ENCODE results near the gene ERVH48-1. TPM values are rescaled to one million over a fixed set of nuclear protein-coding genes. Genes with fewer than 3 reads are reported as not detected.
"Not testable (repeated sequence)": the region's sequence is repeated elsewhere in the genome, so short reads cannot be mapped to it uniquely, and the experiment has no call there.

The ERVH48-1 gene
- total and polyA plus RNA-seq, 3 donors from 2014 or later = 0.24 to 0.47 (median 0.25) TPM

GRCh38 chr21:42933137-42933970, 7.9 kb upstream of the ERVH48-1 start:
- H3K4me1 ChIP-seq; DNase-seq; intact Hi-C loops (cut with DNase I; ENCODE audit: low total_unique reads); H3K36me3 ChIP-seq (ENCODE audit: low read depth, missing control alignments); H3K9me3 ChIP-seq; H3K27me3 ChIP-seq; H3K4me3 ChIP-seq; H3K27ac ChIP-seq: not testable (repeated sequence)
- 48 to 58% methylated on average over 8 to 9 of the region's 9 CpGs for WGBS, 2 donors

GRCh38 chr21:42932378-42933136, 7.1 kb upstream of the ERVH48-1 start:
- WGBS, 2 donors = 92 to 95% methylated on average over 8 to 16 of the region's 16 CpGs
- H3K36me3 ChIP-seq (ENCODE audit: low read depth, missing control alignments); H3K4me3 ChIP-seq; intact Hi-C loops (cut with DNase I; ENCODE audit: low total_unique reads); H3K27ac ChIP-seq; H3K27me3 ChIP-seq; H3K4me1 ChIP-seq; H3K9me3 ChIP-seq; DNase-seq: not testable (repeated sequence)

GRCh38 chr21:42931560-42932235, 6.3 kb upstream of the ERVH48-1 start:
- no peak for DNase-seq
- Histone ChIP-seq H3K27ac (no peak overlapping the region), H3K27me3 (no peaks in the 10 kb centered on the region), H3K4me1 (no peaks in the 10 kb centered on the region), H3K9me3 (no peaks in the 10 kb centered on the region), H3K4me3 (no peak overlapping the region), H3K36me3 (ENCODE audit: low read depth, missing control alignments) (no peaks in the 10 kb centered on the region)
- 90% methylated on average over 13 of the region's 13 CpGs for WGBS, 2 donors
- TF ChIP-seq POLR2A (IDR thresholded peaks at IDR 0.05) (no peak), CTCF (IDR thresholded peaks at IDR 0.05) (no peak)
- intact Hi-C loops (cut with DNase I; ENCODE audit: low total_unique reads) = no loop called here

GRCh38 chr21:42929969-42930368, 4.5 kb upstream of the ERVH48-1 start:
- Histone ChIP-seq H3K4me3 (no peak overlapping the region), H3K9me3 (no peaks in the 10 kb centered on the region), H3K4me1 (no peaks in the 10 kb centered on the region), H3K27me3 (no peaks in the 10 kb centered on the region), H3K36me3 (ENCODE audit: low read depth, missing control alignments) (no peaks in the 10 kb centered on the region), H3K27ac (no peak overlapping the region)
- WGBS, 2 donors = 66 to 73% methylated on average over 3 of the region's 3 CpGs
- no peak for DNase-seq
- intact Hi-C loops (cut with DNase I; ENCODE audit: low total_unique reads) = no loop called here
- TF ChIP-seq CTCF (IDR thresholded peaks at IDR 0.05) (no peak), POLR2A (IDR thresholded peaks at IDR 0.05) (no peak)

- intact Hi-C loops (cut with DNase I; ENCODE audit: low total_unique reads); DNase-seq: not testable (repeated sequence)
- 82 to 90% methylated on average over 23 of the region's 23 CpGs for whole genome bisulfite sequencing, 2 donors
Measured at GRCh38 chr21:42927474-42928200, 2.2 kb upstream of the ERVH48-1 start.

GRCh38 chr21:42924433-42924751, 1.0 kb downstream of the ERVH48-1 start:
- no peaks in the 10 kb centered on the region for H3K36me3 ChIP-seq (ENCODE audit: low read depth, missing control alignments)
- H3K27ac ChIP-seq = no peak overlapping the region
- TF ChIP-seq CTCF (IDR thresholded peaks at IDR 0.05) = no peak
- TF ChIP-seq POLR2A (IDR thresholded peaks at IDR 0.05) = no peak
- H3K9me3 ChIP-seq = no peaks in the 10 kb centered on the region
- H3K4me3 ChIP-seq = no peak overlapping the region
- H3K27me3 ChIP-seq = no peaks in the 10 kb centered on the region
- peaks cover 2% of the 10 kb centered on the region for H3K4me1 ChIP-seq
- intact Hi-C loops (cut with DNase I; ENCODE audit: low total_unique reads) = no loop called here
- WGBS, 2 donors = 80 to 90% methylated on average over 6 of the region's 6 CpGs
- no peak for DNase-seq

More at GRCh38 chr21:42927474-42928200, 2.2 kb upstream of the ERVH48-1 start:
- not testable (repeated sequence) for H3K27ac ChIP-seq; H3K9me3 ChIP-seq; H3K27me3 ChIP-seq; H3K4me3 ChIP-seq; H3K4me1 ChIP-seq; H3K36me3 ChIP-seq (ENCODE audit: low read depth, missing control alignments)

Data from testis (tissue), 3 donors.